K562 (cell line): ENCODE results near the gene MARK2. TPM values are rescaled to one million over a fixed set of nuclear protein-coding genes. Genes with fewer than 3 reads are reported as not detected.

ENCODE experiments used
- DEAF1 ChIP-seq: fragments of 450-650 bp; formaldehyde crosslinking; IDR thresholded peaks from 2 replicates; pipeline ENCODE4 v1.4.0; 2020; ENCODE audit warnings: mild to moderate bottlenecking, moderate library complexity
- ELF2 ChIP-seq: fragments of 250-450 bp; sonication (Bioruptor Pico); IDR thresholded peaks from 2 replicates; pipeline ENCODE4 v1.5.0; 2021; ENCODE audit warnings: mild to moderate bottlenecking
- HLTF ChIP-seq: fragments of 450-650 bp; IDR thresholded peaks from 2 replicates; pipeline ENCODE4 v1.6.1; 2016
- HMBOX1 ChIP-seq: sonication (generic); IDR thresholded peaks from 2 replicates; pipeline ENCODE4 v1.6.1; 2016
- MCM2 ChIP-seq: fragments of 450-650 bp; IDR thresholded peaks from 2 replicates; pipeline ENCODE4 v1.6.1; 2017; ENCODE audit warnings: low read depth, mild to moderate bottlenecking
- NR3C1 ChIP-seq: sonication (generic); formaldehyde crosslinking; IDR thresholded peaks from 2 replicates; pipeline ENCODE4 v1.8.1; 2022; ENCODE audit warnings: missing genetic modification reagents
- PKNOX1 ChIP-seq: fragments of 450-650 bp; IDR thresholded peaks from 2 replicates; pipeline ENCODE4 v1.6.1; 2016
- PRMT5 ChIP-seq: sonication (generic); formaldehyde crosslinking; IDR thresholded peaks from 2 replicates; pipeline ENCODE4 v1.5.0; 2020; ENCODE audit warnings: missing genetic modification reagents
- PRPF4 ChIP-seq: fragments of 200-400 bp; formaldehyde crosslinking; IDR thresholded peaks from one replicate; pipeline ENCODE4 v1.6.1; 2017; ENCODE audit warnings: low read length, low read depth, mild to moderate bottlenecking; ENCODE audit not compliant: insufficient read depth, poor library complexity, severe bottlenecking
- RAD51 ChIP-seq: fragments of 450-650 bp; IDR thresholded peaks from 2 replicates; pipeline ENCODE4 v1.7.1; 2016; ENCODE audit warnings: low read depth, mild to moderate bottlenecking, borderline replicate concordance
- RBM39 ChIP-seq: fragments of 200-400 bp; formaldehyde crosslinking; optimal IDR thresholded peaks from 2 replicates; pipeline ENCODE3; 2018; ENCODE audit warnings: low read depth, low read length
- TAF7 ChIP-seq: fragments of 450-650 bp; IDR thresholded peaks from 2 replicates; pipeline ENCODE4 v1.6.1; 2016; ENCODE audit warnings: missing genetic modification characterization, missing compliant biosample characterization
- TFAP4 ChIP-seq: sonication (generic); formaldehyde crosslinking; IDR thresholded peaks from 2 replicates; pipeline ENCODE4 v1.8.0; 2022; ENCODE audit warnings: missing genetic modification reagents, mild to moderate bottlenecking, moderate library complexity, borderline replicate concordance
- TGIF2 ChIP-seq: sonication (generic); formaldehyde crosslinking; IDR thresholded peaks from 2 replicates; pipeline ENCODE4 v1.8.1; 2022; ENCODE audit warnings: mild to moderate bottlenecking, missing genetic modification reagents, moderate library complexity
- THRB ChIP-seq: fragments of 450-650 bp; formaldehyde crosslinking; conservative IDR thresholded peaks from 2 replicates; pipeline ENCODE4 v1.4.0; 2022; ENCODE audit warnings: mild to moderate bottlenecking, missing genetic modification characterization
- XRCC5 ChIP-seq: fragments of 200-400 bp; formaldehyde crosslinking; IDR thresholded peaks from 2 replicates; pipeline ENCODE4 v1.6.1; 2017; ENCODE audit warnings: low read depth, mild to moderate bottlenecking, low read length
- ZNF274 ChIP-seq: IDR thresholded peaks from 2 replicates; pipeline ENCODE4 v1.6.1; 2011; ENCODE audit warnings: low read depth, mild to moderate bottlenecking, low read length, moderate library complexity, borderline replicate concordance
- ZNF780A ChIP-seq: fragments of 250-450 bp; sonication (Bioruptor Pico); IDR thresholded peaks from 2 replicates; pipeline ENCODE4 v1.5.0; 2021; ENCODE audit warnings: mild to moderate bottlenecking
- polyA plus RNA-seq, 8 experiments: library from polyadenylated mRNA; depleted of rRNA in 4 of 8; stranded (reverse) in 5 of 8; unstranded in 3 of 8; fragments of >200 nt; fragmentation: Nextera tagmentation in 2 of 8; fragmentation: Illumina TruSeq in 1 of 8; extraction: Ambion mirVana in 2 of 8; extraction: Trizol in 1 of 8; gene quantifications; 2 replicates each; pipeline versions ENCODE4 v1.2.1 to v1.2.3, GENCODE V29; 2011 to 2014; ENCODE audit warnings: inconsistent platforms in 1 of 8, missing spikeins in 1 of 8
- total RNA-seq, 7 experiments: library from RNA; depleted of rRNA in 6 of 7; stranded (reverse); fragments of >200 nt in 6 of 7; fragmentation: Illumina TruSeq in 2 of 7; extraction: Trizol in 2 of 7; gene quantifications; 2 replicates each; pipeline versions ENCODE4 v1.2.1 to v1.2.3, GENCODE V29; 2011 to 2021; ENCODE audit warnings: low replicate concordance in 1 of 7
- TF ChIP-seq, protein P1 (sequence below): IDR thresholded peaks from 2 replicates; pipeline ENCODE4 v1.6.1; 2014; ENCODE audit warnings: antibody characterized with exemption
- TF ChIP-seq, protein P2 (sequence below), 2 experiments: fragments of 450-650 bp in 1 of 2; sonication (generic) in 1 of 2; formaldehyde crosslinking; conservative IDR thresholded peaks; 2 replicates each; pipeline versions ENCODE4 v1.4.0 to v1.8.1; 2020 to 2022; ENCODE audit warnings: mild to moderate bottlenecking in 1 of 2, missing genetic modification reagents in 1 of 2

The MARK2 gene
- total and polyA plus RNA-seq, 9 of the 15 experiments (the other 6 are each of a cell fraction or from before 2014, with no cell fraction given), result 0.32 to 43.5 (median 15.1) TPM

- TF ChIP-seq, protein P1, sequence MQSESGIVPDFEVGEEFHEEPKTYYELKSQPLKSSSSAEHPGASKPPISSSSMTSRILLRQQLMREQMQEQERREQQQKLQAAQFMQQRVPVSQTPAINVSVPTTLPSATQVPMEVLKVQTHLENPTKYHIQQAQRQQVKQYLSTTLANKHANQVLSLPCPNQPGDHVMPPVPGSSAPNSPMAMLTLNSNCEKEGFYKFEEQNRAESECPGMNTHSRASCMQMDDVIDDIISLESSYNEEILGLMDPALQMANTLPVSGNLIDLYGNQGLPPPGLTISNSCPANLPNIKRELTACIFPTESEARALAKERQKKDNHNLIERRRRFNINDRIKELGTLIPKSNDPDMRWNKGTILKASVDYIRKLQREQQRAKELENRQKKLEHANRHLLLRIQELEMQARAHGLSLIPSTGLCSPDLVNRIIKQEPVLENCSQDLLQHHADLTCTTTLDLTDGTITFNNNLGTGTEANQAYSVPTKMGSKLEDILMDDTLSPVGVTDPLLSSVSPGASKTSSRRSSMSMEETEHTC, result no peak
- TF ChIP-seq HLTF (no peak), TGIF2 (CRISPR knock-in tag) (no peak), PRPF4 (no peak), XRCC5 (no peak), DEAF1 (CRISPR knock-in tag) (no peak), ELF2 (CRISPR knock-in tag) (no peak), ZNF780A (no peak), TFAP4 (CRISPR knock-in tag) (peak; percentile 29; the same call in 1 of the 2 replicates), HMBOX1 (no peak), PRMT5 (CRISPR knock-in tag) (no peak), RBM39 (no peak), THRB (CRISPR knock-in tag) (no peak), MCM2 (no peak), ZNF274 (no peak), PKNOX1 (no peak), RAD51 (no peak), TAF7 (tag) (peak; percentile 16; the same call in 1 of the 2 replicates), NR3C1 (CRISPR knock-in tag) (no peak)
- TF ChIP-seq, protein P2, sequence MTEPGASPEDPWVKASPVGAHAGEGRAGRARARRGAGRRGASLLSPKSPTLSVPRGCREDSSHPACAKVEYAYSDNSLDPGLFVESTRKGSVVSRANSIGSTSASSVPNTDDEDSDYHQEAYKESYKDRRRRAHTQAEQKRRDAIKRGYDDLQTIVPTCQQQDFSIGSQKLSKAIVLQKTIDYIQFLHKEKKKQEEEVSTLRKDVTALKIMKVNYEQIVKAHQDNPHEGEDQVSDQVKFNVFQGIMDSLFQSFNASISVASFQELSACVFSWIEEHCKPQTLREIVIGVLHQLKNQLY (CRISPR knock-in tag; conservative IDR thresholded peaks at IDR 0.05), result no peak
Measured at GRCh38 chr11:63813563-63814382, 25.1 kb upstream of the MARK2 start (continued).
